Measurements from ENCODE around the gene YEATS2. TPM values are rescaled to one million over a fixed set of nuclear protein-coding genes. Genes with fewer than 3 reads are reported as not detected.
A peak's percentile ranks its signal among the peaks of the same experiment; 100 is the strongest.

YEATS2 gene
- total and polyA plus RNA-seq, 2 of the 4 experiments (the other 2 are of a cell fraction), result 30.1 to 43.0 TPM

DNA sequence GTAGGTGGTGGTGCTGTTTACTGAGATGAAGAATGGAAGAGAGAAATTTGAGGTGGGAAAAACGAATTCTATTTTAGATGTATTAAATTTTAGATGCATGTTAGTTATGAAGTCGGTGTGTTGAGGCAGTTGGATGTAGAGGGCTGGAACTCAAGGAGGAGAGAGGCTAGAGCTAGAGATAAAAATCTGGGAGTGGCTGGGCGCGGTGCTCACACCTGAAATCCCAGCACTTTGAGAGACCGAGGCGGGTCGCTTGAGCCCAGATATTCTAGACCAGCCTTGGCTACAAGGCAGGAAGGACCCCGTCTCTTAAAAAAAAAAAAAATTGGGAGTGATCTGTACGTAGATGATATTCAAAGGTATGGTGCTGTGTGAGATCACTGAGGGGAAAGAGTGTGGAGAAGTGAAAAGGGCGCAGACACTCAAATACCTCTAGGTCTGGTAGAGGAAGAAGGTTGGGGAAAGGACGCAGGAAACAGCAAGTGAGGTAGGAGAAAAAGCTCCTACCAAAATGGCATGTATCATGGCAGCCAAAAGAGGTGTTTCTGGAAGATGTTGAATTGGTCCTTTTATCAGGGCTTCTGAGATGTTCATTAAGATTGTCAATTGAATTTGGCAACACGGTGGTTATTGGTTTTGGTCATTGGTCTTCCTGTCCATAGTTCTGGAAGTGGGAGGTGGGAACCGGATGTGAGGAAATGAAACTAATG, 1.8 kb downstream of the YEATS2 start:
- no TSS peak for BruUV-seq (replicated peaks)
- H2BK15ac ChIP-seq (ENCODE audit: low read depth, low read length), result no peak overlapping the region
- ATAC-seq (ENCODE audit: low read depth), result no peak
- H3K36me3 ChIP-seq (ENCODE audit: control insufficient read depth, insufficient read depth, low read length), result peaks cover 3% of the 10 kb centered on the region; the same call in 1 of the 2 replicates
- H3K14ac ChIP-seq (replicated peaks; ENCODE audit: low read depth, low read length), result peak overlapping the region; percentile 70
- no peak overlapping the region for H2AFZ ChIP-seq (replicated peaks; ENCODE audit: low read length, poor library complexity)
- H2AK9ac ChIP-seq (replicated peaks; ENCODE audit: low read depth, low read length, poor library complexity), result no peak overlapping the region
- POLR2A ChIA-PET (ENCODE audit: unreplicated experiment), result no interaction called here
- H3K4me1 ChIP-seq (ENCODE audit: control insufficient read depth, insufficient read depth, low read length), result peaks cover 2% of the 10 kb centered on the region
- no peaks in the 10 kb centered on the region for H3K9me3 ChIP-seq (ENCODE audit: control insufficient read depth, insufficient read depth, low read length)
- peaks cover 55% of the 10 kb centered on the region for H4K20me1 ChIP-seq (ENCODE audit: insufficient read depth, low read length)
- no peak overlapping the region for H2BK120ac ChIP-seq (ENCODE audit: low read depth, low read length)
- dilution Hi-C loops (cut with HindIII; ENCODE audit: low sequenced_read_pairs, unreplicated experiment) (no loop called here), intact Hi-C loops (cut with micrococcal nuclease) (loop anchor here (2.0 kb wide), 2 partner anchors 35 to 65 kb away; partner anchors contain the start of gene KLHL24), in situ Hi-C loops (cut with MboI; ENCODE audit: low sequenced_read_pairs) (no loop called here)
- peaks cover 4% of the 10 kb centered on the region for H3K9me1 ChIP-seq (ENCODE audit: insufficient read depth, low read length)
- no peak overlapping the region for H3K27ac ChIP-seq (ENCODE audit: insufficient read depth, low read length)
- CTCF ChIA-PET, result no interaction called here
- no peak overlapping the region for H2BK20ac ChIP-seq (ENCODE audit: low read depth, low read length)
- TF ChIP-seq RFX5 (IDR thresholded peaks at IDR 0.05; ENCODE audit: low read depth, low read length) (no peak), CHD1 (IDR thresholded peaks at IDR 0.05; ENCODE audit: low read depth, low read length) (no peak), MXI1 (IDR thresholded peaks at IDR 0.05; ENCODE audit: borderline replicate concordance, low read depth, low read length) (no peak), SMC3 (IDR thresholded peaks at IDR 0.05; ENCODE audit: low read depth, low read length) (no peak), MAZ (IDR thresholded peaks at IDR 0.05; ENCODE audit: borderline replicate concordance, low read depth, low read length) (no peak), BHLHE40 (IDR thresholded peaks at IDR 0.05; ENCODE audit: low read depth, low read length) (no peak), NFE2L2 (IDR thresholded peaks at IDR 0.05; ENCODE audit: low read depth, low read length) (no peak), POLR2A (IDR thresholded peaks at IDR 0.05; ENCODE audit: low read depth, low read length) (no peak), CEBPB (IDR thresholded peaks at IDR 0.05; ENCODE audit: low read depth, low read length) (no peak), RCOR1 (IDR thresholded peaks at IDR 0.05; ENCODE audit: insufficient replicate concordance, low read length) (no peak), RAD21 (IDR thresholded peaks at IDR 0.05; ENCODE audit: low read length) (no peak), MAFK (IDR thresholded peaks at IDR 0.05; ENCODE audit: low read depth, low read length) (no peak)
- TF ChIP-seq, protein P1, sequence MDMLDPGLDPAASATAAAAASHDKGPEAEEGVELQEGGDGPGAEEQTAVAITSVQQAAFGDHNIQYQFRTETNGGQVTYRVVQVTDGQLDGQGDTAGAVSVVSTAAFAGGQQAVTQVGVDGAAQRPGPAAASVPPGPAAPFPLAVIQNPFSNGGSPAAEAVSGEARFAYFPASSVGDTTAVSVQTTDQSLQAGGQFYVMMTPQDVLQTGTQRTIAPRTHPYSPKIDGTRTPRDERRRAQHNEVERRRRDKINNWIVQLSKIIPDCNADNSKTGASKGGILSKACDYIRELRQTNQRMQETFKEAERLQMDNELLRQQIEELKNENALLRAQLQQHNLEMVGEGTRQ (IDR thresholded peaks at IDR 0.05; ENCODE audit: low read depth, low read length), result no peak
- TF ChIP-seq, protein P2, sequence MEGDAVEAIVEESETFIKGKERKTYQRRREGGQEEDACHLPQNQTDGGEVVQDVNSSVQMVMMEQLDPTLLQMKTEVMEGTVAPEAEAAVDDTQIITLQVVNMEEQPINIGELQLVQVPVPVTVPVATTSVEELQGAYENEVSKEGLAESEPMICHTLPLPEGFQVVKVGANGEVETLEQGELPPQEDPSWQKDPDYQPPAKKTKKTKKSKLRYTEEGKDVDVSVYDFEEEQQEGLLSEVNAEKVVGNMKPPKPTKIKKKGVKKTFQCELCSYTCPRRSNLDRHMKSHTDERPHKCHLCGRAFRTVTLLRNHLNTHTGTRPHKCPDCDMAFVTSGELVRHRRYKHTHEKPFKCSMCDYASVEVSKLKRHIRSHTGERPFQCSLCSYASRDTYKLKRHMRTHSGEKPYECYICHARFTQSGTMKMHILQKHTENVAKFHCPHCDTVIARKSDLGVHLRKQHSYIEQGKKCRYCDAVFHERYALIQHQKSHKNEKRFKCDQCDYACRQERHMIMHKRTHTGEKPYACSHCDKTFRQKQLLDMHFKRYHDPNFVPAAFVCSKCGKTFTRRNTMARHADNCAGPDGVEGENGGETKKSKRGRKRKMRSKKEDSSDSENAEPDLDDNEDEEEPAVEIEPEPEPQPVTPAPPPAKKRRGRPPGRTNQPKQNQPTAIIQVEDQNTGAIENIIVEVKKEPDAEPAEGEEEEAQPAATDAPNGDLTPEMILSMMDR (conservative IDR thresholded peaks at IDR 0.05; ENCODE audit: low read depth, low read length), result no peak
- peak overlapping the region; percentile 98 for H3K9ac ChIP-seq (ENCODE audit: low read depth, low read length)
- H3K27me3 ChIP-seq (ENCODE audit: control insufficient read depth, insufficient read depth, low read length), result no peaks in the 10 kb centered on the region
- H3K79me1 ChIP-seq (ENCODE audit: low read depth in 1 of 2, low read length in 2 of 2), result peaks cover 5 to 49% of the 10 kb centered on the region in 2 experiments; a peak in 3 of 4 replicates
- H3K23ac ChIP-seq (ENCODE audit: low read depth, low read length), result peak overlapping the region; percentile 68
- no peak overlapping the region; a peak in 1 of 4 replicates for H4K8ac ChIP-seq (ENCODE audit: low read depth in 2 of 2, low read length in 2 of 2)
- H2BK5ac ChIP-seq (ENCODE audit: low read depth, low read length, poor library complexity, severe bottlenecking), result peak overlapping the region; percentile 97
- no peak overlapping the region for H4K91ac ChIP-seq (ENCODE audit: insufficient read depth, low read depth, low read length)
- DNase-seq, result no peak
- 34 to 100% methylated on average over 1 to 8 of the region's 13 CpGs for WGBS, 2 experiments (ENCODE audit: extremely low coverage in 2 of 2, insufficient read length in 1 of 2)
- H3K18ac ChIP-seq (ENCODE audit: low read depth, low read length), result no peak overlapping the region; the same call in 1 of the 2 replicates
- no peak overlapping the region for H3K4ac ChIP-seq (ENCODE audit: low read depth, low read length)
- no peak overlapping the region for H4K5ac ChIP-seq (ENCODE audit: low read depth, low read length)
- H3K4me3 ChIP-seq (ENCODE audit: insufficient read depth, low read depth, low read length), result peak overlapping the region; percentile 99
- peak overlapping the region; percentile 80 for H3K4me2 ChIP-seq (ENCODE audit: low read depth, low read length)
- no peak overlapping the region for H2AK5ac ChIP-seq (ENCODE audit: low read depth, low read length)
- peak overlapping the region; percentile 81; the same call in 1 of the 2 replicates for H3K56ac ChIP-seq (ENCODE audit: extremely low read depth, insufficient read depth, low read length)

All from IMR-90 (cell line).